PC-9 (cell line): Measurements from ENCODE around the gene EXOC1L. TPM values are rescaled to one million over a fixed set of nuclear protein-coding genes. Genes with fewer than 3 reads are reported as not detected.

Experiments used
- Bru-seq: library from RNA; stranded (reverse); fragments of 400-500 nt; gene quantifications from one replicate; lab custom pipeline; 2021; lab: Mats Ljungman, UMichigan
- BruChase-seq, 2 experiments: library from RNA; stranded (reverse); fragments of 400-500 nt; gene quantifications; one replicate each; lab custom pipeline; 2021; lab: Mats Ljungman, UMichigan
- BruUV-seq: library from RNA; stranded (reverse); fragments of 400-500 nt; replicated peaks from 2 replicates; lab custom pipeline; 2021; lab: Mats Ljungman, UMichigan
- CTCF ChIA-PET: fragments of 300-600 bp; sonication (Branson Sonifier 250); formaldehyde crosslinking; loops from one replicate; lab custom pipeline; 2022; ENCODE audit warnings: antibody characterized with exemption; lab: Charles Lee
- POLR2A ChIA-PET: fragments of 300-600 bp; sonication (Branson Sonifier 250); formaldehyde crosslinking; loops from one replicate; lab custom pipeline; 2022; ENCODE audit warnings: antibody characterized with exemption; ENCODE audit not compliant: unreplicated experiment; lab: Charles Lee
- DNase-seq, 2 experiments: peaks; one replicate each; pipeline versions ENCODE4 v3.0.0 to v3.0.0-alpha.2; 2015 to 2022; ENCODE audit warnings: mixed read lengths in 1 of 2
- H2AFZ ChIP-seq: fragments of 200-600 bp; sonication (generic); 2 replicates; pipeline ENCODE4 v1.8.1; 2017; ENCODE audit warnings: antibody characterized with exemption
- H3F3A ChIP-seq: fragments of 200-600 bp; sonication (generic); 2 replicates; pipeline ENCODE4 v1.8.1; 2017; ENCODE audit warnings: antibody characterized with exemption, mild to moderate bottlenecking, low read depth; ENCODE audit not compliant: insufficient read depth
- H3K27ac ChIP-seq: fragments of 200-600 bp; sonication (generic); 2 replicates; pipeline ENCODE4 v1.6.1; 2016; ENCODE audit warnings: mixed run types
- H3K27me3 ChIP-seq: fragments of 200-600 bp; sonication (generic); 2 replicates; pipeline ENCODE4 v1.6.1; 2016; ENCODE audit warnings: low read depth, mixed run types; ENCODE audit not compliant: insufficient read depth
- H3K36me3 ChIP-seq: fragments of 200-600 bp; sonication (generic); 2 replicates; pipeline ENCODE4 v1.6.1; 2016; ENCODE audit warnings: low read depth, mixed run types
- H3K4me1 ChIP-seq: fragments of 200-600 bp; sonication (generic); replicated peaks from 2 replicates; pipeline ENCODE4 v1.6.1; 2016; ENCODE audit warnings: mixed run types; ENCODE audit not compliant: insufficient read depth
- H3K4me2 ChIP-seq: fragments of 200-600 bp; sonication (generic); 2 replicates; pipeline ENCODE4 v1.6.1; 2017; ENCODE audit warnings: mixed run types
- H3K4me3 ChIP-seq: fragments of 200-600 bp; sonication (generic); 2 replicates; pipeline ENCODE4 v1.6.1; 2016; ENCODE audit warnings: mixed run types
- H3K79me2 ChIP-seq: fragments of 200-600 bp; sonication (generic); 2 replicates; pipeline ENCODE4 v1.6.1; 2017; ENCODE audit warnings: low read depth, mixed run types
- H3K9me2 ChIP-seq: fragments of 200-600 bp; sonication (generic); 2 replicates; pipeline ENCODE4 v1.8.1; 2017; ENCODE audit warnings: mild to moderate bottlenecking; ENCODE audit not compliant: insufficient read depth
- H3K9me3 ChIP-seq: fragments of 200-600 bp; sonication (generic); 2 replicates; pipeline ENCODE4 v1.8.1; 2016; ENCODE audit warnings: low read depth; ENCODE audit not compliant: insufficient read depth
- H4K20me1 ChIP-seq: fragments of 200-600 bp; sonication (generic); 2 replicates; pipeline ENCODE4 v1.8.1; 2017; ENCODE audit not compliant: insufficient read depth
- EZH2 ChIP-seq: fragments of 200-600 bp; sonication (generic); IDR thresholded peaks from 2 replicates; pipeline ENCODE4 v1.8.0; 2017; ENCODE audit warnings: antibody characterized with exemption, low read depth
- intact Hi-C: fragments of 100-400 bp; cut with micrococcal nuclease; formaldehyde crosslinking; loops from one replicate; pipeline ENCODE4 v1.10.0; 2022; ENCODE audit not compliant: unreplicated experiment
- long read RNA-seq: library from polyadenylated mRNA; stranded (forward); transcript quantifications from one replicate; pipeline ENCODE4 v2.0.0, GENCODE V29; 2022
- total RNA-seq: library from RNA; stranded (reverse); gene quantifications from 2 replicates; pipeline ENCODE4 v1.2.3, GENCODE V29; 2021
- TF ChIP-seq, protein P1 (sequence below): fragments of 200-600 bp; sonication (generic); conservative IDR thresholded peaks from 2 replicates; pipeline ENCODE4 v1.6.1; 2017; ENCODE audit warnings: mixed run types, antibody characterized with exemption, mild to moderate bottlenecking, moderate library complexity

EXOC1L gene
- total RNA-seq (not detected in 2 replicates), Bru-seq, nascent RNA (not detected), BruChase-seq, experiment 1, labeled RNA remaining after a 2-hour chase (not detected), BruChase-seq, experiment 2, labeled RNA remaining after a 6-hour chase (not detected)
- long read RNA-seq: 0 reads

DNA sequence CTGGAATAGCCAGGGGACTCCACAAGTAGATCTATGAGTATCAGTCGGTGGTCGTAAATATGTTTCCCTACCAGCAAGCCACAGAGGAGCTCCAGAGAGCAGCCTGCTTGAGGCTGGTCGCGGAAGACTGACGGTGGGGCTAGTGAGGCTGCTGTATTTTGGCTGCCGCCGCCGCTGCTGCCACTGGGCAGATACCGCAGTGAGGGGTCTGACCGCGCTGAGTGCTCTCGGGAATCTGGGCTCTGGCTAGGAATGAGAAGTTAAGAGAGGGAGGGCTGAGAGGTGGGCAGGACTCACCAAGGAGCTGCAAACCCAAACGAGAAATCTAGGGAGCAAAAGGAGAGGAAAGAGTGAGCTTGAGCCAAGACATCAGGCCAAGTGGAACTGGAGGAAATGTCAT, at the start of gene EXOC1L:
Gene EXOC1L (plus strand): TSS at position 157 of the 400 bp plus-strand sequence. CDS start 237 bp downstream, at position 394.
- Histone ChIP-seq H3K27ac (no peak within 1 kb of the TSS), H3K4me1 (no peaks in the 10 kb centered on the region), H3K9me3 (no peaks in the 10 kb centered on the region), H3K36me3 (no peaks in the 10 kb centered on the region), H3F3A (no peaks in the 10 kb centered on the region), H3K27me3 (no peaks in the 10 kb centered on the region), H3K9me2 (no peaks in the 10 kb centered on the region), H2AFZ (no peak within 1 kb of the TSS), H3K4me3 (no peak within 1 kb of the TSS), H3K79me2 (no peaks in the 10 kb centered on the region), H3K4me2 (no peak within 1 kb of the TSS), H4K20me1 (no peaks in the 10 kb centered on the region)
- CTCF ChIA-PET: no interaction called here
- POLR2A ChIA-PET: no interaction called here
- intact Hi-C loops: no loop called here
- DNase-seq: no peak
- BruUV-seq: no TSS peak
- TF ChIP-seq, protein P1, sequence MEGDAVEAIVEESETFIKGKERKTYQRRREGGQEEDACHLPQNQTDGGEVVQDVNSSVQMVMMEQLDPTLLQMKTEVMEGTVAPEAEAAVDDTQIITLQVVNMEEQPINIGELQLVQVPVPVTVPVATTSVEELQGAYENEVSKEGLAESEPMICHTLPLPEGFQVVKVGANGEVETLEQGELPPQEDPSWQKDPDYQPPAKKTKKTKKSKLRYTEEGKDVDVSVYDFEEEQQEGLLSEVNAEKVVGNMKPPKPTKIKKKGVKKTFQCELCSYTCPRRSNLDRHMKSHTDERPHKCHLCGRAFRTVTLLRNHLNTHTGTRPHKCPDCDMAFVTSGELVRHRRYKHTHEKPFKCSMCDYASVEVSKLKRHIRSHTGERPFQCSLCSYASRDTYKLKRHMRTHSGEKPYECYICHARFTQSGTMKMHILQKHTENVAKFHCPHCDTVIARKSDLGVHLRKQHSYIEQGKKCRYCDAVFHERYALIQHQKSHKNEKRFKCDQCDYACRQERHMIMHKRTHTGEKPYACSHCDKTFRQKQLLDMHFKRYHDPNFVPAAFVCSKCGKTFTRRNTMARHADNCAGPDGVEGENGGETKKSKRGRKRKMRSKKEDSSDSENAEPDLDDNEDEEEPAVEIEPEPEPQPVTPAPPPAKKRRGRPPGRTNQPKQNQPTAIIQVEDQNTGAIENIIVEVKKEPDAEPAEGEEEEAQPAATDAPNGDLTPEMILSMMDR: no peak
- TF ChIP-seq EZH2: no peak

DNA sequence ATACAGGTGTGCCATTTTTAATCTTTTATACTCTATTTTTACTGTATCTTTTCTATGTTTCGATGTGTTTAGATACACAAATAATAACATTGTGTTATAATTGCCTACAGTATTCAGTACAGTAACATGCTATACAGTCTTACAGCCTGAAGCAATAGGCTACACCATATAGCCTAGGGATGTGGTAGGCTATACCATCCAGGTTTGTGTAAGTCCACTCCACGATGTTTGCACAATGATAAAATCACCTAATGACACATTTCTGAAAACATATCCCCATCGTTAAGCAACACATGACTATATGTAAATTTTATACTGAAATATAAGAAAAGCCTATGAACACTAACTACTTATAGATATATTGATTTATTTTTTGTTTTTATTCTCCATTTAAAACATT, 48.9 kb upstream of the EXOC1L start:
- Histone ChIP-seq H3K4me2 (no peak overlapping the region), H3F3A (no peaks in the 10 kb centered on the region), H3K9me3 (no peaks in the 10 kb centered on the region), H2AFZ (no peak overlapping the region), H4K20me1 (no peaks in the 10 kb centered on the region), H3K4me1 (no peaks in the 10 kb centered on the region), H3K27me3 (no peaks in the 10 kb centered on the region), H3K36me3 (no peaks in the 10 kb centered on the region), H3K27ac (no peak overlapping the region), H3K9me2 (no peaks in the 10 kb centered on the region), H3K79me2 (no peaks in the 10 kb centered on the region), H3K4me3 (no peak overlapping the region)
- no peak for DNase-seq
- ChIA-PET POLR2A (no interaction called here), CTCF (no interaction called here)
- TF ChIP-seq EZH2: no peak
- TF ChIP-seq, protein P1: no peak
- BruUV-seq: no TSS peak
- intact Hi-C loops: no loop called here

GRCh38 chr4:55781341-55781740, 38.2 kb upstream of the EXOC1L start:
- Histone ChIP-seq H3K36me3 (no peaks in the 10 kb centered on the region), H3K9me2 (no peaks in the 10 kb centered on the region), H3K4me2 (no peak overlapping the region), H2AFZ (0 out of 2 replicates have a peak overlapping the region, but pooled peaks have one; percentile 52), H3F3A (no peaks in the 10 kb centered on the region), H3K79me2 (no peaks in the 10 kb centered on the region), H3K4me1 (no peaks in the 10 kb centered on the region), H3K9me3 (no peaks in the 10 kb centered on the region), H3K4me3 (no peak overlapping the region), H4K20me1 (no peaks in the 10 kb centered on the region), H3K27me3 (no peaks in the 10 kb centered on the region), H3K27ac (no peak overlapping the region)
- ChIA-PET POLR2A (no interaction called here), CTCF (no interaction called here)
- DNase-seq: no peak
- intact Hi-C loops: no loop called here
- no peak for TF ChIP-seq EZH2
- TF ChIP-seq, protein P1: no peak
- BruUV-seq: no TSS peak
